Endothelial cell of umbilical vein (primary cell): ENCODE data around the gene NBPF19. TPM values are rescaled to one million over a fixed set of nuclear protein-coding genes. Genes with fewer than 3 reads are reported as not detected.
"Not testable (repeated sequence)": the region's sequence is repeated elsewhere in the genome, so short reads cannot be mapped to it uniquely, and the experiment has no call there.

Experiments used
- BruUV-seq: library from RNA; stranded (reverse); fragments of 400-500 nt; replicated peaks from 2 replicates; lab custom pipeline; 2021; lab: Mats Ljungman, UMichigan
- CTCF ChIA-PET: fragments of 300-600, 350-600 bp; sonication (Branson Sonifier 250); formaldehyde crosslinking; loops from one replicate; lab custom pipeline; 2021; ENCODE audit warnings: antibody characterized with exemption, inconsistent platforms; lab: Charles Lee
- POLR2A ChIA-PET: fragments of 300-600, 350-600 bp; sonication (Branson Sonifier 250); formaldehyde crosslinking; loops from one replicate; lab custom pipeline; 2021; ENCODE audit warnings: antibody characterized with exemption, inconsistent platforms; lab: Charles Lee
- DNase-seq: peaks from one replicate; pipeline ENCODE4 v3.0.0-alpha.2; 2011; ENCODE audit warnings: low read depth, low spot score
- FAIRE-seq: peaks from 2 replicates; lab custom pipeline; 2011; peaks lifted over from hg19 to GRCh38; lab: Jason Lieb, UNC
- H2AFZ ChIP-seq: 2 replicates; pipeline ENCODE4 v1.6.0; 2012; ENCODE audit warnings: low read depth, low read length, control low read depth, inconsistent platforms
- H3K27ac ChIP-seq: 2 replicates; pipeline ENCODE4 v1.5.1; 2011; ENCODE audit warnings: low read depth, mild to moderate bottlenecking, control low read depth, low read length, moderate library complexity; ENCODE audit not compliant: insufficient read depth
- H3K27me3 ChIP-seq, 2 experiments: 2 replicates each; pipeline versions ENCODE4 v1.6.0 to v1.6.1; 2011; ENCODE audit warnings: low read length in 2 of 2, mixed read lengths in 1 of 2; ENCODE audit not compliant: control insufficient read depth in 2 of 2, insufficient read depth in 2 of 2
- H3K36me3 ChIP-seq, 2 experiments: 2 replicates in 1 of 2; 3 replicates in 1 of 2; pipeline ENCODE4 v1.5.1; 2011; ENCODE audit warnings: low read length in 2 of 2, mild to moderate bottlenecking in 1 of 2, moderate library complexity in 1 of 2; ENCODE audit not compliant: control insufficient read depth in 2 of 2, insufficient read depth in 2 of 2; ENCODE audit errors: extremely low read depth in 1 of 2
- H3K4me1 ChIP-seq: 3 replicates; pipeline ENCODE4 v1.5.1; 2011; ENCODE audit warnings: mild to moderate bottlenecking, low read length; ENCODE audit not compliant: control insufficient read depth, insufficient read depth; ENCODE audit errors: extremely low read depth
- H3K4me2 ChIP-seq: 2 replicates; pipeline ENCODE4 v1.6.1; 2011; ENCODE audit warnings: low read length, control low read depth, mixed read lengths; ENCODE audit not compliant: insufficient read depth
- H3K4me3 ChIP-seq, 3 experiments: fragments of 200-600 bp in 1 of 3; sonication (generic), shearing (Covaris generic) in 1 of 3; replicated peaks in 1 of 3; 2 replicates each; pipeline ENCODE4 v1.5.1; 2011 to 2016; ENCODE audit warnings: control low read depth in 3 of 3, low read length in 3 of 3, mild to moderate bottlenecking in 2 of 3, inconsistent platforms in 1 of 3, low read depth in 1 of 3, moderate library complexity in 1 of 3; ENCODE audit not compliant: insufficient read depth in 1 of 3
- H3K79me2 ChIP-seq: 2 replicates; pipeline ENCODE4 v1.6.0; 2012; ENCODE audit warnings: low read length, inconsistent platforms; ENCODE audit not compliant: control insufficient read depth, insufficient read depth
- H3K9ac ChIP-seq: replicated peaks from 2 replicates; pipeline ENCODE3; 2011; ENCODE audit warnings: low read length, control low read depth; ENCODE audit not compliant: insufficient read depth; ENCODE audit errors: extremely low read depth
- H3K9me1 ChIP-seq: replicated peaks from 3 replicates; pipeline ENCODE4 v1.6.0; 2011; ENCODE audit warnings: mild to moderate bottlenecking, low read length; ENCODE audit not compliant: control insufficient read depth, insufficient read depth; ENCODE audit errors: extremely low read depth
- H3K9me3 ChIP-seq: replicated peaks from 2 replicates; pipeline ENCODE4 v1.5.1; 2012; ENCODE audit warnings: low read length, inconsistent platforms; ENCODE audit not compliant: control insufficient read depth, insufficient read depth
- H4K20me1 ChIP-seq: replicated peaks from 2 replicates; pipeline ENCODE3; 2011; ENCODE audit warnings: mild to moderate bottlenecking, low read length; ENCODE audit not compliant: control insufficient read depth, insufficient read depth; ENCODE audit errors: extremely low read depth
- dilution Hi-C: fragments of 300-500 bp; cut with MboI; formaldehyde crosslinking; loops from one replicate; pipeline ENCODE4 v1.15.0; 2019; ENCODE audit warnings: low sequenced_read_pairs; ENCODE audit not compliant: extremely low pct_ligation_motif_present
- intact Hi-C: fragments of 100-400 bp; cut with micrococcal nuclease; formaldehyde crosslinking; loops from one replicate; pipeline ENCODE4 v1.10.0; 2022
- polyA plus RNA-seq, 4 experiments: library from polyadenylated mRNA; depleted of rRNA in 3 of 4; stranded (reverse) in 3 of 4; unstranded in 1 of 4; fragments of >200 nt; gene quantifications; 2 replicates each; pipeline versions ENCODE4 v1.2.1 to v1.2.3, GENCODE V29; 2011 to 2012; ENCODE audit warnings: missing spikeins in 1 of 4
- total RNA-seq: library from RNA; stranded (reverse); gene quantifications from 2 replicates; pipeline ENCODE4 v1.2.3, GENCODE V29; 2021

The NBPF19 gene
- total and polyA plus RNA-seq, 2 donors (not counting 3 experiments of a cell fraction or from before 2014, with no cell fraction given): 3.0 to 7.7 TPM

DNA sequence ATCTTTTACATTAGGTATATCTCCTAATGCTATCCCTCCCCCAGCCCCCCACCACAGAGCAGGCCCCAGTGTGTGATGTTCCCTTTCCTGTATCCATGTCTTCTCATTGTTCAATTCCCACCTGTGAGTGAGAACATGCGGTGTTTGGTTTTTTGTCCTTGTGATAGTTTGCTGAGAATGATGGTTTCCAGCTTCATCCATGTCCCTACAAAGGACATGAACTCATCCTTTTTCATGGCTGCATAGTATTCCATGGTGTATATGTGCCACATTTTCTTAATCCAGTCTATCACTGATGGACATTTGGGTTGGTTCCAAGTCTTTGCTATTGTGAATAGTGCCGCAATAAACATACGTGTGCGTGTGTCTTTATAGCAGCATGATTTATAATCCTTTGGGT is 90.6 kb downstream of the NBPF19 start:
- dilution Hi-C loops, H3K27me3 ChIP-seq, H3K9ac ChIP-seq, H3K9me3 ChIP-seq, H3K27ac ChIP-seq, H2AFZ ChIP-seq, H3K4me3 ChIP-seq, H4K20me1 ChIP-seq, H3K4me1 ChIP-seq, H3K9me1 ChIP-seq, H3K4me2 ChIP-seq, H3K36me3 ChIP-seq, H3K79me2 ChIP-seq, FAIRE-seq, CTCF ChIA-PET, intact Hi-C loops, POLR2A ChIA-PET, BruUV-seq, DNase-seq: not testable (repeated sequence)

GRCh38 chr1:149572763-149573162 is 97.9 kb downstream of the NBPF19 start:
- H3K9ac ChIP-seq, BruUV-seq, H3K9me1 ChIP-seq, H3K27me3 ChIP-seq, H3K79me2 ChIP-seq, H3K4me2 ChIP-seq, dilution Hi-C loops, CTCF ChIA-PET, FAIRE-seq, H2AFZ ChIP-seq, H3K4me1 ChIP-seq, H4K20me1 ChIP-seq, H3K36me3 ChIP-seq, H3K9me3 ChIP-seq, H3K4me3 ChIP-seq, POLR2A ChIA-PET, intact Hi-C loops, DNase-seq, H3K27ac ChIP-seq: not testable (repeated sequence)

GRCh38 chr1:149585592-149585991 is 110.7 kb downstream of the NBPF19 start:
- H3K4me2 ChIP-seq, intact Hi-C loops, H3K27ac ChIP-seq, H3K27me3 ChIP-seq, H3K9me1 ChIP-seq, POLR2A ChIA-PET, H3K4me3 ChIP-seq, CTCF ChIA-PET, H4K20me1 ChIP-seq, H3K4me1 ChIP-seq, H3K9me3 ChIP-seq, H3K36me3 ChIP-seq, BruUV-seq, DNase-seq, FAIRE-seq, H2AFZ ChIP-seq, dilution Hi-C loops, H3K9ac ChIP-seq, H3K79me2 ChIP-seq: not testable (repeated sequence)

Other genes with a start within 250 kb of the NBPF19 start
- gene PPIAL4C, start 108.8 kb downstream of the NBPF19 start, total RNA-seq: not detected in 2 replicates
- not detected in 2 replicates for gene PPIAL4C, start 108.8 kb downstream of the NBPF19 start, polyA plus RNA-seq